Measurements from ENCODE around the gene ATAD5.
"Not testable (repeated sequence)": the region's sequence is repeated elsewhere in the genome, so short reads cannot be mapped to it uniquely, and the experiment has no call there.

The ATAD5 gene

GRCh38 chr17:30831663-30832437, at the start of gene ATAD5:
ATAD5 (plus strand) TSS chr17:30831966; CDS start chr17:30832348, 382 bp downstream.
- DNase-seq = peak; percentile 88

- no peak for DNase-seq
Observed at GRCh38 chr17:30782206-30782605, 49.6 kb upstream of the ATAD5 start.

- DNase-seq = no peak
Observed at GRCh38 chr17:30788918-30789317, 42.8 kb upstream of the ATAD5 start.

DNA sequence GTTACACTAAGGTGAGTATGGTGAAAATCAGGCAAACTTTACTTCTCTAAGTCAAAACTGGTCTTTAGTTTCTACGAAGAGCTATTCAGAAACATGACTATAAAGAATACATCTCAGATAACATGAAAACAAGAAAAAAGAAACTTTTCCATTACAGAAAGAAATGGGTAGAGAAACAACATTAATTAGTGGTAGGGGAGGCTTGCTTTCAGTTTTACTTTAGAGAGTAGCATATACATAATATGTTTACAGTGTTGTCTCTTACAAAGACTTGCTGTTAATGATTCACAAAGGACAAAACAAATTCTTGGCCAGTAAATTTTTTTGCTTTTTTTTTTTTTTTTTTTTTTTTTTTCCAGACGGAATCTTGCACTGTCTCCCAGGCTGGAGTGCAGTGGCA, 41.5 kb upstream of the ATAD5 start:
- no peak for DNase-seq

DNA sequence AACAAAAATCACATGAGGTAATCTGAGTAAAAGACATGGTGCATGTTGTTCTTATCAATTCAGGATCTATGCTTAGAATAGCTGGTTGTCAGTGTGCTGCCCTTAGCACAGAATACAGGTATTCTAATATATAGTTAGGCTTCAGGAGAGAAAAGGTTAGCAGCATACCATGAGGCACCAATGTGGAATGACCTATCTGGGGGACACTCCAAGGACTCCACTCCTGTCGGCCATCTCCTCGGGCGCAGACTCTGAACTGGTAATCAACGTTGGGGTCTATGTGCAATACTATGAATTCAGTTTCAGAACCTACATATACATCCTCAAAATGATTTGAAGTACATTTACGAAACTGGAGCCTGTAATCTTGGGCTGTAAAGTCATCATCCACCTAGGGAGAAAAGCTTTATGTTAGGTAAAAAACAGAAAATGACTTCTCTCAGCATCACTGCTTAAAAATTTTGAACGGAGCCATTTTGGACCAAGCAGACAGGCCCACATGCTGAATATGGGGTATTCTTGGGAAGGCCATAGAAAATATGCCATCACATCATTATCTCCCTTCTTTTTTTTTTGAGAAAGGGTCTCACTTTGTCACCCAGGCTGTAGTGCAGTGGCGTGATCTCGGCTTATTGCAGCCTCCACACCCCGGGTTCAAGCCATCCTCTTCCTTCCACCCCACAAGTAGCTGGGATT, 38.3 kb upstream of the ATAD5 start:
- no peak for DNase-seq

- no peak for DNase-seq
Observed at GRCh38 chr17:30794372-30794771, 37.4 kb upstream of the ATAD5 start.

DNA sequence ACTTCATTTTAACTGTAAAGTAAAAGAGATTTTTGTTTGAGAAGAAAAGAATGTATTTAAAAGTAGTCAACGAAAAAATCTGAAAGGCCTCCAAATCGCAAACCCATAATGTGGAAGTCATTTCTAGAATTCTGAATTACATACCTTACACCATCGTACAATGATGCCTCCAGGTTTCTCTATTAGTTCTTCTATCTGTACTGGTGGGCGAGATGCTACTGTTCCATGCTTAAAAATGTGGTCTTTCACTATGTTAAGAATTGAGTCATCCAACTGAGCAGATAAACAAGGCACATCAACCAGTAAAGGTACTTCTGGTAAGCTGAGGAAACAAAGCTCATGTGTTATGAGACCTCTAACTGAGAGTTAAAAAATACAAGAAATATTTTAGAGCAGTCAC, 35.8 kb upstream of the ATAD5 start:
- DNase-seq = no peak

- DNase-seq = no peak
Observed at GRCh38 chr17:30801671-30802070, 30.1 kb upstream of the ATAD5 start.

- no peak for DNase-seq
Observed at GRCh38 chr17:30805944-30806456, 25.8 kb upstream of the ATAD5 start.

DNA sequence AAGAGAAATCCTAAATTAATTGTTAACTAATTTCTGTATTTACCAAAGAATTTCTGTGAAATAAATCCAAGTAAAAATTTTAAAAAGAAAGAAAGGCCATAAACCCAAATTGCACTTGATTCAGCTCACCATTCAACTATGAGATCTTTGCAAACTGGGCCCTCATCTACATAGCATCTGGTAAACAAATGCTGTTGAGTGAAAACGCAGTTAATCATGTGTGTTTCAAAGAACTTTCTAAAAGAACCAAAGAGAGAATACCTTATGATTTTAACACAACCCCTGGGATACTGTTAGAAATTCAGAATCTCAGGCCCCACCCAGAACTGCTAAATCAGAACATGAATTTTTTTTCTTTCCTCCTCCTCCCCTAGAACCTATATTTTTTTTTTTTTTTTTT, 23.9 kb upstream of the ATAD5 start:
- DNase-seq = no peak

DNA sequence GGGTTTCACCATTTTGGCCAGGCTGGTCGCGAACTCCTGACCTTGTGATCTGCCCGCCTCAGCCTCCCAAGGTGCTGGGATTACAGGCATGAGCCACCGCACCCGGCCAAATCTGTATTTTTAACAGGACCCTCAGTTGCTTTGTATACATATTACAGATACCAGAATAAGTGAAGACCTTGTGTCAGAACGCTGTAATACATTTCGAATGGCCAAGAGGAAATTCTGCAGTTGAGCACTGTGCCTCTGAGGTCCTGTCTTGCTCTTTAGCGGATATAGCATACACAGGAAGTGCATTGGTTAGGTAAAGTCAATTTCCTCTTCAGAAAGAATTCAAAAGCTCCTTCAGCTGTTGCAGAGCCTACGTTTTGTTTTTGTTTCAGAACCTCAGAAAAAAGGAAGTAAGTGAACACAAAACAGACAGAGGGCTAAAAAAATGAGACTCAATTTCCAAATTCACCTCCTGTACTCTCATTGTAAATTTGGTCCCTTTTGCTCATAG, 22.9 kb upstream of the ATAD5 start:
- DNase-seq = no peak

GRCh38 chr17:30809867-30810266, 21.9 kb upstream of the ATAD5 start:
- DNase-seq = no peak

DNA sequence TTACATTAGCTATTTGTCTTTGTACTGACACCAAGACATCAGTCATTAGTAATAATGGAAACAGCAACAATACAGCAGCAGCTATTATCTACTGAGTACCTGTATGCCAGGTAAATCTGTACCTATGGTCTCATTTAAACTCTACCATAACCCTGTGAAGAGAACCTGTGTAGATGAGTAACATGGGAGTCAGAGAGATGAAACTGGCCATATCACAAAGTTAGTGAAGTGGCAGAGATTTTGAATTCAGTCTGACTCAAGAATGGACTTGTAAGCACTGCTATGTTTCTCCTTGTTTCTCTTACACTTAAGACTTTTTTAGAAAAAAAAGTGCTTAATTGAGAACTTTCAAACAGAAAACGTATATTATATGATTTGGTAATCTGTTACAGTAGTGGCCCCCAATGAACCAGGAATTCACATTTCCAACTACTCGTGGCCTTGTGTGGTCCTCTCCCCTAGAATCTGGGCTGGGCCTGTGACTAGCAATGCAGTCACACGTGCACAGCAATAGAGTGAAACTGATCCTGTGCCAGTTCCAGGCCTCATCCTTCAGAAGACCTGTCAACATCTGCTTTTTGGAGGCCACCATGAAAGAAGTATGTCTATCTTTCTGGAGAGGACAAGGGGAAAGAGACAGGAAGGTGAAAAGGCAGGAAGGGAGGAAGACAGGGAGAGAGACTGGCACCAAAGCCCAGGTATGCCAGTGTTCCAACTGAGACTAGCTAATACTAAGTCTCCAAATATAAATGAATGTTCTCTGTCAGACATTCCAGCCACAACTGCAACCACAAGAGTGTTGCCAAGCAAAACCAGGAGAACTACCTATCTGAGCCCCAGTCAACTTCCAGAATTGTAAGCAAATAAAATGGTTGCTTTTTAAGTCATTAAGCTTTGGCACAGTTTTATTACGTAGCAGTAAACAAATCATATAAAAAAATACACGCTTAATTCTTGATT, 19.3 kb upstream of the ATAD5 start:
- peak; percentile 39 for DNase-seq

- DNase-seq = not testable (repeated sequence)
Observed at GRCh38 chr17:30814236-30814635, 17.5 kb upstream of the ATAD5 start.

- DNase-seq = not testable (repeated sequence)
Observed at GRCh38 chr17:30814860-30815259, 16.9 kb upstream of the ATAD5 start.

- DNase-seq = no peak
Observed at GRCh38 chr17:30816165-30816564, 15.6 kb upstream of the ATAD5 start.

GRCh38 chr17:30819971-30820705, 11.6 kb upstream of the ATAD5 start:
- DNase-seq = no peak

GRCh38 chr17:30821871-30822723, 9.7 kb upstream of the ATAD5 start:
- DNase-seq = no peak

- not testable (repeated sequence) for DNase-seq
Observed at GRCh38 chr17:30822919-30823318, 8.8 kb upstream of the ATAD5 start.

GRCh38 chr17:30823421-30823820, 8.3 kb upstream of the ATAD5 start:
- DNase-seq = no peak

- DNase-seq = no peak
Observed at GRCh38 chr17:30824002-30824355, 7.8 kb upstream of the ATAD5 start.

Measured in stimulated activated CD4-positive, alpha-beta T cell treated with anti-CD3 and anti-CD28 coated beads, Interleukin-1b, Interleukin-23, amount 100 ng/mL, for 48 hours (primary cell).